Endometrium (tissue), 2 donors: ENCODE results near the gene FMNL2.

Experiments
- FAIRE-seq: peaks from 2 replicates; lab custom pipeline; 2012; peaks lifted over from hg19 to GRCh38; lab: Jason Lieb, UNC
- donor health status: control.
- donor health status: control.

FMNL2 gene

DNA sequence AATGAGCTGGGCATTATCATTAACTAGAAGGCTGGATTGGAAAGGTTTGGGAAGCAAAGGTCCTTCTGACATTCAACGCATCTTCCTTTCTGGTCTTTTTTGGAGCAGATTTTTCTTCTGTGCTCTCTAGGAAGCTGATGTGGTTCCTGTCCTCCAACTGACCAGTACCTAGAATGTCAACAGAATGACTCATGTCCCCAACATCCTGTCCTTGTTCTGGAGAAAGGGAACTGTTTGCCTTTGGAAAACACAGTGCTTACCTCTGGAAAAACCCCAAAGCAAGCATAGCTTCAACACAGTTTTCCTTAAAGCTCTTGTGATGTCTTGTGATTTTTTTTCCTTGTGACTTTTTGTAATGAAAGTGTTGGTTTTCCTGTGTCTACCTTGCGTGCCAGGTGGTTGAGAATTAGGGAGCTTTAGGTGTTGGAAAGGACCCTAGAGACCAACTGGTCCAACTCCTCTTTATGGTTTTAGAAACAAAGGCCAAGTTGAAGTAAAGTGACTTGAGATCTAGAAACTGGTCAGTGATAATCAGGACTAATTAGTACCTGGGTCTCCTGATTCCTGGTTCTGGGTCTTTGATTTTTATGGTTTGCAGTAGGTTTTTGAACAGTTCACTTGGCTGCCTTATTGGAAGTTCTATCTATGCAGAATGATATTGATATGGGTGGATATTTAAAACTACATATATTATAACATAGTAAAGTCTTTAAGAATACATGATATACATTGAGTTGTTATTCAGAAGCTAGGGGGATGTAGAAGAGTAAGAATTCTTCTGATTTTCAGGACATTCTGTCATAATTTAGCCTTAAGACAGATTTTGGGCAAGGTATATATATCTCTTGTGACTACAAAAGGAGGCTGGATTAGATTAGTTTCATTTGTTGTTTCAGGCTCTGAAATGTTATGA, 70.5 kb downstream of the FMNL2 start:
- FAIRE-seq, result no peak

DNA sequence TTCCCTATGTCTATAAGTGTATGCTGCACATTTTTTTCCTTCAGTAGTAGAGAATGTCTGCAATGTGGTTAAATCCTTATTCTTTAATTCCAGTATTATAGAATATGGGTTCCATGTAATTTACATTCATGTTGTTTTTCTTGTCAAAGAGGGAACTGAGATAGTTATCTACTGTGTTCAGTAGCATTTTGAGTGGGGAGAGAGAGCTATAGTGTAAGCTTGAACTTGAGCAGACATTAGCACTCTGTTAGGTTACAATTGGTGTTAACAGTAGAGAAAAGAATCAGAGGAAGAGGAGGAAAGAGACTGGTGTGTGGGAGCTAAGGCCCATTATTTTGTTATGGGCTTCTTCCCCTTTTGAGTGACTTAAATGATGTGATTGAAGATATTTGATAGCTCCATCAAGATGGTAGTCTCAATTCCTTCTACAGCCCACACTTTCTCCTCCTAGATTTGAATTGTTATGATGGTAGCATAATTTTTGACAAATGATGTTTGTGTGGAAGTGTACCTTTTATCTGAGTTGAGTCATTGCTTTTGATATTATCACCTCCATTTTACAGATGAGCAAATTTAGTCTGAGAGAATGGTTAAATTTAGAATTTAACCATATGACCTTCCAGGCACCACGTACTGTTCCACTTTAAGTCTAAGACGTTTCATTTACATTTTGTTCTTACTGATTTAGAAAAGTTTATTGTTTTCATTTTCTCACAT, 71.3 kb downstream of the FMNL2 start:
- FAIRE-seq, result no peak

GRCh38 chr2:152406836-152407161, 71.8 kb downstream of the FMNL2 start:
- FAIRE-seq, result no peak

GRCh38 chr2:152407204-152407721, 72.3 kb downstream of the FMNL2 start:
- FAIRE-seq, result no peak

- FAIRE-seq, result no peak
These were observed 72.8 kb downstream of the FMNL2 start for GRCh38 chr2:152407806-152408205.

DNA sequence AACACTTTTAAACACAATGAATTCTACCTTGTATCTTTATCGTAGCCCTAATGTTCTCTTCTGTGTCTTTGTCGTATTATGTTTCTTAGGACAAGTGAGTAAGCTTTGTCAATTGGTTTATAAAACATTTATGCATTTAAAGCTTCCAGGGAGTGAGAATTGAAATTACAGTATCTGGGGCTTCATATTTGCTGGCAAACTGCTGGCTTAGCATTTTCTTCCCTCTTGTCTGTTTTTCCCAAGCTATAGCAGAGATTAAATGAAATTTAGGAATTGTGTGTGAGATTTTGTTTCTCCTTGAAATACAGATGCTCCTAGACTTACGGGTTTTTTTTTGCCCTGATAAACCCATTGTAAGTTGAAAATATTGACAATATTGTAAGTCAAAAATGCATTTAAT, 73.3 kb downstream of the FMNL2 start:
- FAIRE-seq, result no peak

DNA sequence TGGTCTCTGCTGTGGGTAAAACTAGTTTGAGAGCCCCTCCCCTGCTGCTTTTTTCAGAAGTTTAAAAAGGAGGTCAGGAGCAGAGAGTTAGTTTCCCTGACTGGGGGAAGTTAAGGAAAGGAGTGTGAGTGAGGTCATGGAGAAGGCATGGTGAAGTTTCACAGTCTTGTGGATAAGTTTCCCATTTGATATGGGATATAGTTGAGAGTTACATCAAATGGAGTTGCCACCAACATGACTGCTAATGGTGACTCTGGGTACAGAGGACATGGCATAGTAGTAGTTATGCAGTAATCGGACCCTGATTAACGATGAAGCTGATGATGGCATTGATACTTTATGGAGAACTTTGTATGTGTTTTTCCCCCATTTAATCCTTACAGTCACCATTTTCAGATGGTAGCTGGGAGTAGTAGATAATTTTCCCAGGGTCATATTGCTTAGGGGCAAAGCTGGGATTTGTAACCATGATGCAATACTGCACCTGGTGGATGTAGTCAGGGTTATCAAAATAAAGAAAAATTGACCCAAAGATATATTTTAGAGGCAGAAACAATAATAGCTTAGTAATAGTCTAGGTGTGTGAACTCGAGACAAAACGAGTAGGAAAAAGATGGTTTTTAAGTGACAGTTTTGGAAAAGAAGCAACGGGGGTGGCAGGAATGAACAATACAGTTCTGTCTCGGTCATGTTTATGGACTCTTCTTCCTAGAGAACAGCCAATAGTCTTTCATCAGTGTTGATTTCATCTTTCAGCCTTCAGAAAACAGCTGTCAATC, 74.6 kb downstream of the FMNL2 start:
- FAIRE-seq, result no peak

GRCh38 chr2:152410165-152410597, 75.2 kb downstream of the FMNL2 start:
- no peak for FAIRE-seq

DNA sequence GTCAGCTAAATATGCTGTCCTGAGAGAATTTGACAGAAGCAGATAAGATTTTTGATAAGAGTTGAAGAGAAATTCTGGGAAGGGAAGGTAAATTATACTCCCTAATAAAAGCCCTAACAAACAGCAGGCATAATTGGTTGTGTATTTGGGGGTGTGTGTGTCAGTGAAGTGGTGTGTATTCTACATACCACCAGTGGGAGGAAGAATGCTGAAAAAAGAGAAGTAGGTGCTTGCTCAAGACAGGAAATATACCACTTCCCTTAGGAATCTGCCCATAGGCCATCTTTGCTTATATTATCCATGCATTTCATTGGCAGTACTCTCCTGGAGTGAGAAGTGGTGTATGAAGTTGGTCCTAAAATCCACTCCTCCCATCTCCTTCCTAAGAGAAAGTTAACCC, 76.2 kb downstream of the FMNL2 start:
- FAIRE-seq, result no peak

- FAIRE-seq, result no peak
These were observed 78.5 kb downstream of the FMNL2 start for GRCh38 chr2:152413228-152414030.

DNA sequence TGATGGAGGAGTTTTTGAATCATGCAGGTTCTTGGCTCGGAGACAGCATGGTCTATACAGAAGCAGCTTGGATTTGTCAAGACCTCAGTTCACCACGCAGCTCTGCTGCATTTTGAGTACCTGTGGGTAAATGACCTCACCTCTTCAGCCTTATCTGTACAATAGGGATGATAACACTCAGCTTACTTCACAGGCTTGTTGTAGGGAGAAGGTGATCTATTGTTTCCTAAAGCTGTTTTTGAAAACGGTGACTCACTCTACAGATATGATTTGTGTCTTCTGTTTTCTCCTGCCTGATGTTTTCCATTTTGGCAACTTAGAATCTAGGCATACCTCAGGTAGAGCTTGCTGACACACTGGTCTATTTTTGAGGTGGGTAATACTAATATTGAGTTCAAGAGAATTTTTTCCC, 80.3 kb downstream of the FMNL2 start:
- FAIRE-seq, result no peak

- FAIRE-seq, result no peak
These were observed 80.8 kb downstream of the FMNL2 start for GRCh38 chr2:152415796-152416195.

GRCh38 chr2:152418688-152419087, 83.7 kb downstream of the FMNL2 start:
- no peak for FAIRE-seq

- no peak for FAIRE-seq
These were observed 85.0 kb downstream of the FMNL2 start for GRCh38 chr2:152419944-152420343.

DNA sequence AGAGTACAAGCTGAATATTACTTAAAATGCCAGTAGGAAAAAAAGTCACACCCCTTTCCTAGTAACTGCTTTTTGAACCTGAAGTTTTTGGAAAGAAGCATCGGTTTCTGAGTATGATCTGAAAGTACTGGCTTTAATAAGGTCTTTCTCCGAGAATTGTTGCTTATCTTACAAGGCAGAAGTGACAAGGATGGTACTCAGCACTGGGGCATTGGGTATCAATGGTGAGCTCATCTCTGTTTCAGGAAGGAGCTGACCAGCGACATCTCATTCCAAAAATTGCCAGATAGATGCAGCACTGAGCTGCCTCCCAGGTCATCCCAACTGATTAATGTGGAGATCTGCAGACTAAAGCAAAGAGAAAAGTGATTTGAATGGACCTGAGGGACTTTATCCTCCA, 85.4 kb downstream of the FMNL2 start:
- FAIRE-seq, result no peak

- FAIRE-seq, result no peak
These were observed 86.0 kb downstream of the FMNL2 start for GRCh38 chr2:152420936-152421335.

GRCh38 chr2:152421521-152422370, 86.8 kb downstream of the FMNL2 start:
- no peak for FAIRE-seq

- FAIRE-seq, result no peak
These were observed 88.7 kb downstream of the FMNL2 start for GRCh38 chr2:152423684-152424083.

DNA sequence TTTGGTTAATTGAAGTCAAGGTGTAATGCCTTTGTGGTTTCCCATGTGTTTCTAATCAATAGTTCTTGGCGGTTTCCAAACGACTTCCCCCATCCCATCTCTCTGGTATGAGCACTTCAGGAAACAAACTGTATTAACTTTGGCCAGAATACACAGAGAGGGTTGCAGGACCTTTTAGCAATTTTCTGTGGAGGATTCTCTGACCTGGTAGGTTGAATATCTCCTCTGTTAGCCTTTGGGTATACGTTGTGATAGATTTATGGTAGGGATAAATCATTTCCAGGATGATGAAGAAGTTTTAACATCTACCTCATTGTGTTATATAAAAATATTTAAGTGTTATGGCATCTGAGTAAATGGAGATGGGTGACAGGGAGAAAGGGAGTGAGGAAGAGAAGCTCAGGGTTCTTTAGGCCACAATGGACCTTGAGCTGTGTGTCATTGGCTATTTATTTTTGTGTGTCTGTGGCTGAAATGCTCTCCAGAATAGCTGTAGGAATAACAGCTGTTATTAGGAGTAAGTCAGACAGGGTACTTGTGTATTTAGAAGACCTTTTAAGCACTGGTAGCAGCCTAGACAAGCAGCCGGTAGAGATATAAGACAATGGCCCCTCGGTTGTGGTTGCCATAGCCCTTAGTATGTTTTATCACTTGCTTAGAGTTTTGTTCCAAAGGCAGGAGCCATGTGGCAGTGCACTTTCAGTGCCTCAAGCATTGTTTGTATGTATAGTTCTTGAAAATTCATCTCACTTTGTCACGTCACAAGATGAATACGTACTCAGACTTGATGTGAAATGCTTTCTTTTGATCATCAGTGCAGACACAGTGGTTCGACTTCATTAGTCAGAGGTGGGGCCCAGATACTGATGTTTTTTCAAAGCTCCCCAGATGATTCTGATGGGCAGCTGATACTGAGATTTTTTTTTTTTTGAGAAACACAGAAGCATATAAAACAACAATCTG, 91.1 kb downstream of the FMNL2 start:
- no peak for FAIRE-seq

GRCh38 chr2:152426801-152427200, 91.8 kb downstream of the FMNL2 start:
- FAIRE-seq, result no peak
